GM12801 (cell line): Measurements from ENCODE around the gene ZFR2.

ENCODE experiments used
- TF ChIP-seq, protein P1 (sequence below): IDR thresholded peaks from one replicate; pipeline ENCODE4 v1.5.1; 2011; ENCODE audit warnings: control low read depth; ENCODE audit not compliant: insufficient read length; ENCODE audit errors: extremely low read depth

Gene ZFR2

DNA sequence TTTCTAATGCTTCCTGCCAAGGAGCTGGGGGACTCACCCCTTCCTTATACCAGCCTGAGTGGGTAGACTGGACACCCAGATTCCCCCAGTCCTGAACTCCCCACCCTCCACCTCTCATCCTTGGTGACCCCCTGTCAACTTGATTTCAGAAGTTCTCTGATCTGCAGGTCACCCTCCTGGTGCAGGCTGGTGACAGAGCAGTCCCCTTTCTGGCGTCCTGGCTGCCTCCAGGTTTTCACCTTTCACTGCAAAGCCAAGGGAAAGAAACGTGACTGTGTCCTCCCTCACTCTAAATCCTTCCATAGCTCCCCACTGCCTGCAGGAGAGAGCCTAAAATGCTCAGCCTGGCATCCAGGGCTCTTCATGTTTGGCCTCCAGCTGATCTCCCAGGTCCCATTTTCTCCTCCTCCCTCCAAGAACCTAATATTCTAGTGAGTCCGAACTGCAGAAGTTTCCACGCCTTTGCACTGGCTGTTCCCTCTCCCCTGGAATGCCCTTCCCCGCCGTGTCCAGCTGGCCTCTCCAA is 78.6 kb downstream of the ZFR2 start:
- TF ChIP-seq, protein P1, sequence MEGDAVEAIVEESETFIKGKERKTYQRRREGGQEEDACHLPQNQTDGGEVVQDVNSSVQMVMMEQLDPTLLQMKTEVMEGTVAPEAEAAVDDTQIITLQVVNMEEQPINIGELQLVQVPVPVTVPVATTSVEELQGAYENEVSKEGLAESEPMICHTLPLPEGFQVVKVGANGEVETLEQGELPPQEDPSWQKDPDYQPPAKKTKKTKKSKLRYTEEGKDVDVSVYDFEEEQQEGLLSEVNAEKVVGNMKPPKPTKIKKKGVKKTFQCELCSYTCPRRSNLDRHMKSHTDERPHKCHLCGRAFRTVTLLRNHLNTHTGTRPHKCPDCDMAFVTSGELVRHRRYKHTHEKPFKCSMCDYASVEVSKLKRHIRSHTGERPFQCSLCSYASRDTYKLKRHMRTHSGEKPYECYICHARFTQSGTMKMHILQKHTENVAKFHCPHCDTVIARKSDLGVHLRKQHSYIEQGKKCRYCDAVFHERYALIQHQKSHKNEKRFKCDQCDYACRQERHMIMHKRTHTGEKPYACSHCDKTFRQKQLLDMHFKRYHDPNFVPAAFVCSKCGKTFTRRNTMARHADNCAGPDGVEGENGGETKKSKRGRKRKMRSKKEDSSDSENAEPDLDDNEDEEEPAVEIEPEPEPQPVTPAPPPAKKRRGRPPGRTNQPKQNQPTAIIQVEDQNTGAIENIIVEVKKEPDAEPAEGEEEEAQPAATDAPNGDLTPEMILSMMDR, result no peak

DNA sequence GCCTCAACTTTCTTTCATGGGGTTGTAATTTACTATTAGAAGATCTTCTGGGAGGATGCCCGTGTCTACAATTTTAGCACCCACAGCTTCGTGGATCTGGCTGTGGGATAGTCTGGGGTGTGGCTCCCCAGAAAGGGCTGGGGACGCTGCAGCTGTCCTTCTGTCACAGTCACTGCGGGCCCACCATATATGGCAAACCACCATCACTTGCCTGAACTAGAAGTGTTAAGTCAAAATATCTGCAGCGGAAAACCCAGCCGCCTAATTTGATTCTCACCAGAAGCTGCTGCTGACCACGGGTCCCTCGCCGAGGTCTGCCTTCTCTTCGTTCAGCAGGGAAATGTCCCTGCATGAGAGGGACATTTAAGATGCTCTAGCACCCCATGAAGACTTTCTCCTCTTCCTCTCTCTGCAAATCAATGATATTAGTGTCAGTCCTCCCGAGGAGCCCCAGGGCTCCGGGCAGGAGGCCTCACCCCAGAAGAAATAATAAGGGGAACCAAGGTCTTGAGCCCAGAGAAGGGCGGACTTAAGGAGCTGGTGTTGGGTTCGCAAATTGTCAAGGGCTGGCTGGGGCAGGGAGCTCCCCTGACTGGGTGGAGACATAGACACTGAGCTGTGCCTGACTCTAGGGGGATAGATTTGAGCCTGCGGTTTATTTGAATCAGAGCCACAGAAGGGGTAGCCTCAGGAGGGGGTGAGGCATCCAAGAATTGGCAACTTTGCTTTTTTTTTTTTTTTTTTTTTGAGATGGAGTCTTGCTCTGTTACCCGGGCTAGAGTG is 79.7 kb downstream of the ZFR2 start:
- TF ChIP-seq, protein P1, result no peak

DNA sequence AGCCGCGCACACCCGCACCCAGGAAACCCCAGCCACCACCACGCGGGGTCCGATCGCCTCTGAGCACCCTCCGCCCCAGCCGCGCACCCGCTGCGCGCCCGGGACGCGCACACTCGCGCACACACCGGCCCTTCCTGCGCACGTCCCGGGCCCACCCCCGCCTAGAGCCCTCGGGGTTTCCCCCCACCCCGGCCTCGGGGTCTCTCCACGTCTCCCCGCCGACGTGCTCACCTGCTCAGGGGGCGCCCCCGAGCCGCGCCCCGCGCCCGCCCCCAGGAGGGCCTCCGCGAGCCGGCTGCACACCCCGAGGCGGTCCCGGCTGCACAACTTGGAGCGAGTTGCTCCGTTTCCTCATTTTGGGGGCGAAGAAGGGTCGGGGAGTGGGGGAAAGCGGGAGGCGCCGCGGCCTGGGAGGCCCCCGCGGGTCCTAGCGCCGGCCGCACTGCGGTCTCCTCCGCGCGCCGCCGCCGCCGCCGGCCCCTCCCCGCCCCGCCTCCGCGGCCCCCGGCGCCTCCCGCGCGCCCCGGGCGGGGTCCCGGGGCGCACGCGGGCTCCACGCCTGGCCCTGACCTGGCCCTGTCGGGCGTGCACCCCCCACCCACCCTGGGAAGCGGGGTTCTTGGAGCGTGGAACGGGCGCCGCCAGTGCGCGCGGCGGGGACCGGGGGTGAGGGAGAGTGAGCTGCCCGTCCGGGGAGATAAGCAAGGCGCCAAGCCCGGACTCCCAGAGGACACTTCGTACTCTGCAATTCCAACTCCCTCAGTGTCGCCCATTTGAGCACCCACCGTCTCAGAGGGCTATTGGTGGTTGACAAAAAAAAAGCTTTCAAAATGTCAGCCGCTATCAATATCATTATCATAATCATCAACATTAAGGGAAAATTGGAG is 82.7 kb downstream of the ZFR2 start, which contains the start of gene MATK:
Gene MATK (minus strand): TSS at position 444 of the 887 bp plus-strand sequence. CDS start 1,246 bp downstream, outside the sequence.
- TF ChIP-seq, protein P1, result no peak

DNA sequence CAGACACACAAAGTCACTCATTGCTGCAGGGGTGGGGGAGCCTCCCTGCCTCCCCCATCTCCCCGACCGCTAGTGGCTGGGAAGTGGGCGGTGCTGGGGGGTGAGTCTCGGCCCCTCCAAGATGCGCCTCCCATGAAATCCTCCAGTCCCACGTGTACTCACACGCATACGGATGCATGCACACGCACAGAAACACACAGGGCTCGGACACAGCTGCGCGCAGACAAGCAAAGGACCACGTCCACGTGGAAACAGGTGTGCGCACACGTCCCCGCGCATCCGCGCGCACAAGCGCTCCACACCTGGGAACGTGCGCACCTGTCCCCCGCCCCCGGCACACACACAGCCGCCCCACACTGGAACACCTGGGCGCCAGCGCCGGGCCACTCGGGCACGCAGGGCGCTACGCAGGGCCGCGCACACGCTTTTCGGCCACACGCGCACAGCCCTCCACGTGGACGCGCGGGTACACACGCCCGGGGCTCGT is 83.3 kb downstream of the ZFR2 start:
- TF ChIP-seq, protein P1, result no peak

DNA sequence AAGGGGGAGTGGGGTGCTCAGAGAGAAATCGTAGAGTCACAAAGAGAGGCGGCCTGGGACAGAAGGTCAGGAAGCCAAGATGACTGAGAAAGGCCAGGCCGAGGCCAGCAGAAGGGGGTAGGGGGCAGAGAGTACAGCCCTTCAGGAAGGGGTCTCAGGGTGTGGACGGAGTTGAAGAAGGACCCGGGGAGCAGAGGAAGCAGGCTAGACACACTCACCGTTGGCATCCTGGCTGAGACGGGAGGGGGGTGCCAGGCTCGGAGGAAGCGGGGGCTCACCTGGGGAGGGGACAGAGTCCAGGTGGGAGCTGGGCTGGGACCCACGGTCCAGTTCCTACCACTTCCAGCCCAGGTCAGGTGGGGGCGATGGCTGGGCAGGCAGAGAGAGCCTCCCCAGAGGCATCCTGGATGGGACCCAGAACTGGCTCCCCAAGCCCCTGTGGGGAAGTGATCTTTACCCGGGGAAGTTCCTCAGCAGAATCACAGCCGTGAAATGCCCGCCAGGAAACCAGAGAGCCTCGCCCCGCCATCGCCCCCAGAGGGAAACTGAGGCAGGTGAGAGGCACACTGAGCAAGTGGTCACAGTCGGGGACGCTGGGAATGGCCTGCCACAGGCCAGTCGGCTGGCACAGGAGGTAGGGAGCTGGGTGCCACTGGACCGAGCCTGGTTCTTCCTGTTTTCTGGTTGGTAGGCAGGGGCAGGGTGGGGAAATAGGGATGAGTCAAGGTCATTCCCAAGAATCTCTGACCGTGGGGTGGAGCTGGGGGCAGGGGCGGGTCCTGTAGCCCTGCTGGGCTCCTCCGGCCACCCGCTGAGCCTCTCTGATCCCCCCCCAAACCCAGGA is 84.0 kb downstream of the ZFR2 start:
- TF ChIP-seq, protein P1, result no peak

DNA sequence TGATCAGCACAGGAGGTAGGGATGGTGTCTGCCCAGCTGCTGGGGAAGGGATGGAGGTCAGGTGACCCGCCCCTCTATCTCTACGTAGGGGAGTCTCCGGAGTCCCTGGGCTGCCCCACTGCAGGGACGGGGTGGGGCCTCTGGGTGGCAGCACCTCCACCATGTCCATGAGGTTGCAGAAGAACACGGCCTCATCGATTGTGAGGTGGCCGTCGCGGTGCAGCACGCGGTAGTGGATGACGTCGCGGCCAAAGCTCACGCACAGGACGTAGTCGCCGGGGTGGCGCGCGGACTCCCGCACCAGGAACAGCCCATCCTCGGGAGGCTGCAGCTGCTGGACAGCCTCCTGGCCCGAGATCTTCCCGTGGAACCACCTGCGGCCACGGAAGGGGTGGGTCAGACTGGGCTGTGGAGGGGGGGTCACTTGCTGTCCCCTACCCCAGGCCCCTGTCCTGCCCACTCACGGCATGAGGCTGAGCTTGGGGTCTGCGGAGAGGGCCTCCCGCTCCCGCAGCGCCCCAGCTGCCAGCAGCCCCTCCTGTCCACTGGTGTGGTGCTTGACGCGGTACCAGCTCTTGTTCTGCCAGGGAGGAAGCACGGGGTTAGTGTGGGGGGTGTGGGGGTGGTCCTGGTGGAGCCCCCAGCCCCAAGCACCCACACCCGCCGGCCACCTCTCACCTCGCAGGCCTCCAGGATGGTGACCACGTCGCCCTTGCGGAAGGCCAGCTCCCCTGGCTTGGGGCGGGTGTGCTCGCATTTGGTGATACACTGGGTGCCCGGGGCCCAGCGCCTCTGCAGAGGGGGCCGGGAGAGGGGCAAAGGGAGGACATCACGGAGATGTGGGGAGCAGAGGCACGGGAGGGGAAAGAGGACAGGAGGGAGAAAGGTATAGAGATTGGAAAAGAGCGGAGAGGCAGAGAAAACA is 84.9 kb downstream of the ZFR2 start:
- TF ChIP-seq, protein P1, result no peak
